Glutamatergic neuron (in vitro differentiated cells): Measurements from ENCODE around the gene GIT2. TPM values are rescaled to one million over a fixed set of nuclear protein-coding genes. Genes with fewer than 3 reads are reported as not detected.

Source experiments
- DNase-seq: peaks from one replicate; pipeline ENCODE4 v3.0.0; 2022
- H3K27ac Mint-ChIP-seq: one replicate; pipeline ENCODE4 v1.8.0; 2020; ENCODE audit warnings: mild to moderate bottlenecking, mixed read lengths, inconsistent platforms; ENCODE audit not compliant: unreplicated experiment
- H3K27me3 Mint-ChIP-seq: one replicate; pipeline ENCODE4 v1.8.0; 2020; ENCODE audit warnings: mild to moderate bottlenecking, moderate library complexity, mixed read lengths, inconsistent platforms; ENCODE audit not compliant: unreplicated experiment
- H3K36me3 Mint-ChIP-seq: one replicate; pipeline ENCODE4 v1.8.0; 2020; ENCODE audit warnings: mild to moderate bottlenecking, mixed read lengths, inconsistent platforms; ENCODE audit not compliant: unreplicated experiment
- H3K4me1 Mint-ChIP-seq: one replicate; pipeline ENCODE4 v1.8.0; 2020; ENCODE audit warnings: mild to moderate bottlenecking, low read depth, mixed read lengths, inconsistent platforms; ENCODE audit not compliant: unreplicated experiment
- H3K4me3 Mint-ChIP-seq: one replicate; pipeline ENCODE4 v1.8.0; 2020; ENCODE audit warnings: mild to moderate bottlenecking, mixed read lengths, inconsistent platforms; ENCODE audit not compliant: unreplicated experiment
- H3K9me3 Mint-ChIP-seq: one replicate; pipeline ENCODE4 v1.8.0; 2020; ENCODE audit warnings: mild to moderate bottlenecking, moderate library complexity, mixed read lengths, inconsistent platforms; ENCODE audit not compliant: unreplicated experiment
- CTCF ChIP-seq: fragments of 200-600 bp; sonication (generic); IDR thresholded peaks from one replicate; pipeline ENCODE4 v1.5.0; 2021; ENCODE audit not compliant: partially characterized antibody, unreplicated experiment
- total RNA-seq: library from RNA; stranded (reverse); fragmentation: NEBNext Ultra II Directional; extraction: Animal tissue kit (Norgen Biotek cat#: 25700); gene quantifications from one replicate; pipeline ENCODE4 v1.2.1, GENCODE V29; 2021; ENCODE audit not compliant: unreplicated experiment

Gene GIT2
- total RNA-seq, 1 donor from 2014 or later, result 54.9 TPM

- H3K4me3 Mint-ChIP-seq, result peak overlapping the region; percentile 99
- no peaks in the 10 kb centered on the region for H3K36me3 Mint-ChIP-seq
- peaks cover 12% of the 10 kb centered on the region for H3K27me3 Mint-ChIP-seq
- peaks cover 12% of the 10 kb centered on the region for H3K4me1 Mint-ChIP-seq
- peaks cover 10% of the 10 kb centered on the region for H3K9me3 Mint-ChIP-seq
- DNase-seq, result no peak
- TF ChIP-seq CTCF, result no peak
- peak overlapping the region; percentile 90 for H3K27ac Mint-ChIP-seq
These were observed 3.4 kb upstream of the GIT2 start for GRCh38 chr12:109999649-109999971.

GRCh38 chr12:109998904-109999648 is 2.9 kb upstream of the GIT2 start, which contains the start of gene ANKRD13A:
Gene ANKRD13A, plus strand, starts transcription at chr12:109999430. Its CDS starts 259 bp downstream, at chr12:109999689.
- H3K27ac Mint-ChIP-seq, result peak within 1 kb of the TSS; percentile 99
- peak; percentile 82 for DNase-seq
- H3K36me3 Mint-ChIP-seq, result no peaks in the 10 kb centered on the region
- H3K9me3 Mint-ChIP-seq, result peaks cover 10% of the 10 kb centered on the region
- no peak for TF ChIP-seq CTCF
- H3K27me3 Mint-ChIP-seq, result peaks cover 12% of the 10 kb centered on the region
- peaks cover 17% of the 10 kb centered on the region for H3K4me1 Mint-ChIP-seq
- H3K4me3 Mint-ChIP-seq, result peak within 1 kb of the TSS; percentile 99

- DNase-seq, result no peak
- no peaks in the 10 kb centered on the region for H3K36me3 Mint-ChIP-seq
- H3K4me3 Mint-ChIP-seq, result peak overlapping the region; percentile 96
- H3K27ac Mint-ChIP-seq, result peak overlapping the region; percentile 99
- peaks cover 10% of the 10 kb centered on the region for H3K9me3 Mint-ChIP-seq
- TF ChIP-seq CTCF, result no peak
- H3K4me1 Mint-ChIP-seq, result peaks cover 22% of the 10 kb centered on the region
- peaks cover 11% of the 10 kb centered on the region for H3K27me3 Mint-ChIP-seq
These were observed 2.2 kb upstream of the GIT2 start for GRCh38 chr12:109998241-109998903.

- Mint-ChIP-seq H3K36me3 (no peaks in the 10 kb centered on the region), H3K9me3 (peaks cover 10% of the 10 kb centered on the region), H3K27ac (no peak overlapping the region), H3K4me1 (peaks cover 23% of the 10 kb centered on the region), H3K27me3 (peaks cover 10% of the 10 kb centered on the region), H3K4me3 (peak overlapping the region; percentile 27)
- DNase-seq, result no peak
- TF ChIP-seq CTCF, result no peak
These were observed 1.2 kb upstream of the GIT2 start for GRCh38 chr12:109997393-109997792.

- Mint-ChIP-seq H3K27ac (peak overlapping the region; percentile 88), H3K9me3 (peaks cover 10% of the 10 kb centered on the region), H3K36me3 (no peaks in the 10 kb centered on the region), H3K27me3 (peaks cover 10% of the 10 kb centered on the region), H3K4me3 (peak overlapping the region; percentile 84), H3K4me1 (peaks cover 23% of the 10 kb centered on the region)
- no peak for DNase-seq
- TF ChIP-seq CTCF, result no peak
These were observed 300 bp upstream of the GIT2 start for GRCh38 chr12:109996483-109996853.
